ENCODE measurements around the gene TRAPPC12.
"Not testable (repeated sequence)": the region's sequence is repeated elsewhere in the genome, so short reads cannot be mapped to it uniquely, and the experiment has no call there.

The TRAPPC12 gene

GRCh38 chr2:3433776-3434400 is 54.4 kb downstream of the TRAPPC12 start:
- no peak for DNase-seq

DNA sequence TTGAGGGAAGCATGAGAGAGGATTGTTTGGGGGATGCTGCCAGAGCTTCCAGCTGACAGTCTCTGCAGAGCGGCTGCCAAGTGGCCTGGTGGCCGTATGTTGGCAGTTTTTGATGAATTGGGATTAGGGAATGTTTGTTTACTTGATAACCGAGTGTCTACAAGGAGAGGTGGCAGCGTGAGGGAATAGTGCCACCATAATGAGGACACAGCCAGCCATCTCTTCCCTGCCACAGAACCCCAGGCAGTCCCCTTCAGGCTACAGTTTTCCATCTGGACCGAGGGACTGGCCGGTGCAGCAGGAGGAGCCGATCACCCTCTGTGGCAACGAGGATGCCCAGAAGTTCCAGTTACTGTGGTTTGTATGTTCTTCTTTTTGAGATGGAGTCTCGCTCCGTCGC is 55.2 kb downstream of the TRAPPC12 start:
- DNase-seq, result no peak

- no peak for DNase-seq
These were observed 56.0 kb downstream of the TRAPPC12 start for GRCh38 chr2:3435445-3435844.

DNA sequence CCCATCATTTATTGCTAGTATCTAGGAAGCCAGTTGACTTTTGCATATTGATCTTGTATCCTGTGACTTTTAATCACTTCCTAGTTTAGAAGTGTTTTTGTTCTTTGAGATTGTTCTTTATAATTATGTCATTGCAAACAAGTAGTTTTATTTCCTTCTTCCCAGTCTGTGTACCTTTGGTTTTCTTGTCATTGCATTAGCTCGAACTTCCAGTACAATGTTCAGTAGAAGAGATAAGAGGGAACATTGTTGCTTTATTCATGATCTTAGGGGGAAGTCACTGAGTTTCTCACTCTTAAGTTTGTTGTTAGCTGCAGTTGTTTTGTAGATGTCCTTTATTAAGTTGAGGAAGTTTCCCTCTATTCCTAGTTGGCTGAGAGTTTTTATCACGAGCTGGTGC is 61.0 kb downstream of the TRAPPC12 start:
- DNase-seq, result no peak

DNA sequence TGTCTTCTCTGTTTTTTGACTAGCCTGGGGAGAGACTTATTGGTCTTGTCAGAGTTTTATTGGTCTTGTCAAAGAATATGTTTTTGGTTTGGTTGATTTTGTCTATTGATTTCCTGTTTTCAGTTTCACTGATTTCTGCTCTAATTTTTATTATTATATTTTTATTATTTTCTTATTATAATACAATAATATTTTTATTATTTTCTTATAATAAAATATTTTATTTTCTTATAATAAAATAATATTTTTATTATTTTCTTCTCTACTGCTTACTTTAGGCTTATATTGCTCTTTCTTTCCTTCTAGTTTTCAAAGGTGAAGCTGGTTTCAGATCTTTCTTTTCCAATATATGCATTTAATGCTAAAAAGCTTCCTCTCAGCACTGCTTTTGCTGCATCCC is 62.0 kb downstream of the TRAPPC12 start:
- no peak for DNase-seq

GRCh38 chr2:3442185-3442584 is 62.7 kb downstream of the TRAPPC12 start:
- no peak for DNase-seq

DNA sequence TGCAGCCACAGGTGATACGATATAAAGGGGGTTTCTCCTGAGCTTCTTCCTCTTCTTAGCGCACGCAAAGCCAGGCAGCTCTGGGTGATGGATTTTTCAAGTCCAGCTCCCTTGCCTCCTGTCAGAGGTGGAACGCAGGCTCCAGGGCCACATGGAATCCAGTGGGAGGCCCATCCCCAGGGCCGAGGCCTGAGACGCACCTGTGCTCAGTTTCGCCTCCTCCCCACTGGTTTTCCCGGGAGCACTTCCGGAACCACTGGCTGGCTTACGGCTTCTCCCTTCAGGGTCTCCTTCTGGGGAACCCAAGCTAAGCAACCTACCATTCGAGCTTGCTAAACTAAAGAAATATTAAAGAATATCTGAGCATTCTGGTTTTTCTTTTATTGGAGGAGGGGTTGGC is 63.6 kb downstream of the TRAPPC12 start:
- no peak for DNase-seq

DNA sequence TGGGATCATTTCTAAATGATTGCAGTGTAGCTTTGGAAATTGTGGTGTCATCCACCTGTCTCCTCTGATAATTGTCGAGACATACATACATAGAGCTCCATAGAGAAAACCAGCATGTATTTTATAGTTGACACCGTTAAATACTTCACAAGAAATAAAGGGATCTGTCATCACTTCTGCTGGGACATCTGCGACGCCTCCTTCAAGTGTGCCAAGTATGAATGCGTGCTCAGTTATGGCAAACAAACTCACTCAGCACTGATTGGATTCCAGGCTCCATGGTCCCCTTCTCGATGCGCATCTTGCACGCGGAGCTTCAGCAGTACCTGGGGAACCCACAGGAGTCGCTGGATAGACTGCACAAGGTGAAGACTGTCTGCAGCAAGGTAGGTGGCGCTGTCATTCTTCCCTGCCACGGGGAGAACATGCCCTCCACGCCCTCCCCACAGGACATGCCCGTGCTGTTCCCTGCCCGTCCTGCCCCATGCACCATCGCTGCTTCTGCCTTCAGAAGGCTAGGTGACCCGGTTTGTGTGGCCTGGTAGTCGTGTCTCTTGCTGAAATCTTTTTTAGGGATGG is 64.1 kb downstream of the TRAPPC12 start:
- DNase-seq, result no peak

DNA sequence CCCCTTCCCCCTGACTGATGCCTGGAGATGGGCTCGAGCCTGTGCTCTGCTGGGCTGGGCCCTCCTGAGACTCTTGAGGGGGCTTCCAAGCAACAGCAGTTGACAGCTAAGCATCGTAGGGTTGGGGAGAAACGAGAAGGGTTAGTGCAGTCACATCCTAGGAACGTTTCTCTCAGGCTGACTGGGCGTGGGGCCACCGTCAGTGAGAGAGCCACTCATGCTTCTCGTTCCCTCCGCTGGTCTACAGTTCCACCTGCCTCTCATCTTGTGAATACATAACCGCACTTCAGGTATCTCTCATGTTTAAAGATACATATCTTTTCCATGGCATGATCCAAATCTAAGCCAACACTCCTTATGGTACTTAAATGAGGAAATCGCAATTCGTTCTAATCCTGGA is 66.4 kb downstream of the TRAPPC12 start:
- no peak for DNase-seq

DNA sequence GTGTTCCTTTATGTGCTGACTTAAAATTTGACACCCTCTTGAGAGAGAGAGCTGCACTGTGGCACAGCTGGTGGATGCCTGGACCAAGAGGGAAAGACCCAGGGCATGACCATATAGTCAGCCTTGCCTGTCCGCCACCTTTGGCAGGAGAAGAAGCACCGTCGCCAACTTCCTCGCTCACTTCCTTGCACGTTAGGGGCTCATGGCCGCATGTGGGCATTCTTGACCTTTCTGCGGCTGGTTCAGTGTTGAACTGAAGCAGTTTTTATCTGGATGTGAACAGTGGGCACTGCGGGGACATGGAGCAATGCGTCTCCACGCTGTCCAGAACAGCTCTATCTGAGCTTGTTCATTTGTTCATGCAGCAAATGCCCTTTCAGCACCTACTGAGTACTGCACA is 66.9 kb downstream of the TRAPPC12 start:
- DNase-seq, result no peak

- not testable (repeated sequence) for DNase-seq
These were observed 67.7 kb downstream of the TRAPPC12 start for GRCh38 chr2:3447186-3447585.

DNA sequence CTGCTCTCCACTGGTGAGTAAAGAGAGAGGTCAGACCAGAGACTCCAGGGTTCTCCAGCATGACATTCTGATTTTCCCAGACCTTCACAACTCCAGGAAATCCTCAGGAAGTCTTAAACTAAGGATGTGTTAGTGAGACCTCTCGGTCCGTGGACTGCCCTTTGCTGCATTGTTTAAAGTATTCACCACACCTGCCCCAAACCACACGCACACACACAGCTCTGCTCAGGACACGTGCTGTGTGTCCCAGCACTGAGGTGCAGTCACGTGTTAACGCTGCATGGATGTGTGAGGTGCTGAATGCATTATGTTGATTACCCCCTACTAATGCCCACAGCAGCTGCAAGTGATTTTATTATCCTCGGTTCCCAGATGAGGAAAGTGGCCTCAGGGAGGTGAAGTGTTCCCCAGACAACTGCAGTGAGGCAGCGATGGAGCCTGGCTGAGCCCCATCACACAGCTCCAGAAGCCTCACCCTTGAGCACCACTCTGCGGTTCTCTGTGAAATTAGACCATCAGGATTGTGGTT is 68.4 kb downstream of the TRAPPC12 start:
- no peak for DNase-seq

DNA sequence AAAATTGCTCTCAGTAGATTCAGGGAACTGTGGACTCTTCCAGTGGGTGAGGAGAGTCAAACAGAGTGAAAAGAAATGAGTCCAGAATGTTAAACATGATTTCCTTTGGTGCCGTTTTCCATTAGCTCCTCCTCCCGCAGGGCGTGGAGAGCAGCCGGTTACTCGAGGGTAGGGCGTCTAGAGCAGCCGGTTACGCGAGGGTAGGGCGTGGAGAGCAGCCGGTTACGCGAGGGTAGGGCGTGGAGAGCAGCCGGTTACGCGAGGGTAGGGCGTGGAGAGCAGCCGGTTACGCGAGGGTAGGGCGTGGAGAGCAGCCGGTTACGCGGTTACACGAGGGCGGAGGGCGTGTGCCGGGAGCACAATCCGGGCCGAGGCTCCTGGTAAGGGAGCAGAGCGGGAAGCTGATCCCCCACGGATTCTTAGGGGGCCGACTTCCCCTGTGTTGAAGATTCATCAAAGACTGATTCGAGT is 69.0 kb downstream of the TRAPPC12 start:
- DNase-seq, result not testable (repeated sequence)

GRCh38 chr2:3449086-3449485 is 69.6 kb downstream of the TRAPPC12 start:
- DNase-seq, result no peak

DNA sequence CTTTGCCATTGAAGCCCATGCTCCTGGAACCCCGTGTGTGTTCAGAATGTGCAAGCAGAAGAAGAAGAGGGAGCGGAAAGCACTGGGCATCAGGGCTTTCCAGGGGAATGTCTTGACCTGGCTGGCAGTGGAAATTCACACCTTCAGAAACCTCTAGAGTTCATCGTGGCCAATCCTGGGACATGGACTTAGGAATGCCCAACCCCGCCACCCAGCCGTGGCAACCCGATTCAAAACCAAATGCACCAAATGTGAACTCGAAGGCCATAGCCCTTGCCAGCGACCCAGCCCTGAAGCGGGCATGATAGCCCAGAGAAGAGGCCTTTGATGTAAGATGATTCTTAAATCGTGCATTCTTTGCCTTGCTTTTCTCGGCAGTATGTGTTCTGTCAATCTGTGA is 70.4 kb downstream of the TRAPPC12 start:
- DNase-seq, result no peak

DNA sequence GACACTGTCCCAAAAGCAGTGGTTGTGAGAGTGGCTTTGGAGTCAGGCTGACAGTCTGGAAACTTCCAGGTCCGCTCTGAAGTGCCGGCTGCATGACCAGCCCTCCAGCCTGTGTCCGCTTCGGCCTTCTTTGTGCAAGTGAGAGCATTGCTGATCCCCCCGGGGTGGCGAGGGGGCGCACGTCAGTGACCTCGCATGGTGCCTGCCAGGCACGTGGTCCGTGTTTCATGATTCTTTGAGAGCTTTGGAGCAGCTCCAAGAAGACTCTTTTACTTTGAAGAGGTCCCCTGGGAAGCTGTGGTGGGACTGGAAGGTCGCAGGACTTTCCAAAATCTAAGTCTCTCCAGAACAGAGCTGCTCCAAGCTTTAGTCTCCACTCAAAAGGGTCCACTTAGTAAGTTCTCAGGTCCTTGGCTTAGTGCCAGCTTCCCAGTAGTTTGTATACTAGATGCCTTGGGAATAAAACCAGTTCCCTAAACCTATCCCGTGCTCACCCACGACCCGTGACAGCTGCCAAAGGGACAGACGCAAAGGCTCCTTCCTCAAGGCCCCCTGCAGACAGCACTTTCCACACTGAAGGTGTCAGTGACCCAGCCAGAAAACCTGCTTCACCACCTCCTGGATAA is 71.0 kb downstream of the TRAPPC12 start:
- DNase-seq, result no peak

DNA sequence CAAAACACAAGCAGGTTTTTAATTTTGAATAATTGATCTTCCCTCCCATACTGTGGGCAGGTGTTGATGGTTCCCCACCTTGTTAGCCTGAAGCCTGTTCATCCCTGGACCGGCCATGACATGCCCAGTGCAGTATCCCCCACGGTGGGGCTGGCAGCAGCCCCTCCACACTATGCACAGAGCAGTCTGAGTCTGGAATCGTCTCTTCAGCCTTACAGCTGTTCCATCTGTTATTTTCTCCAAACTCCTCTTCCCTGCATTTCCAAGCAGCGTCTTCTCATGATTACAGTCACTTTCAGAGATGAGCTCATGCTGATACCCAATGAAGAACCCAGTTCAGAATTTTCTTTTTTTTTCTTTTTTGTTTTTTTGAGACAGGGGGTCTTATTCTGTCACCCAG is 71.7 kb downstream of the TRAPPC12 start:
- DNase-seq, result no peak

DNA sequence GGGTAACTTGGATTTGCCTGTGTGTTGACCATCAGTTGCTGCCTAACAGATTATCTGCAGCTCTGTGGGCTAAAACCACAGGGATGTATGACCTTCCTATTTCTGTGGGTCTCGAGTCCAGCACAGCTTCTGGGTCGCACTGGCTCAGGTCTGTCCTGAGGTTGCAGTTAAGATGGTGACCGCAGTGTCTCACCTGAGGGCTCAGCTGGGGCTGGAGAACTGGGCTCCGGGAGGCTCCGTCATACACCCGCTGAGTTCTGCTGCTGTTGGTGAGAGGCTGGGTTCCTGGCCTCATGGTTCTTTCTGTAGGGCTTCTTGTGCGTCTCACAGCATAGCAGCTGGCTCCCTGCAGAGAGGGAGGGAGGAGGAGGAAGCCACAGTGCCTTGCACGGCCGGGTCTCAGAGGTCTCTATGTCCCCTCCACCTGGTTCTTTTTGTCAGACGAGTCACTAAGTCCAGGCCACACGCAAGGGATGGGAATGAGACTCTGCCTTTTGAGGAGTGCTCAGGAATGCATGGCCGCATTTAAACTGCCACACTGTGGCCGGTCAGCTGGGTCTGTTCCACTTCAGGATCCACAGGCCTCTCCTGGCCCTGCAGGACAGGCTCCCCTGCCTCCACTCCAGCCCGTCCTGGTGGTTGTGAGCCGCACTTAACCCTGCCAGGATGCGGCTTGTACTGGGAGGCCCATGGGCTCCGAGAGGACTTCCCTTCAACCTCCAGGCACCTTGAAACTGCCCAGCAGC is 72.6 kb downstream of the TRAPPC12 start:
- DNase-seq, result no peak

GRCh38 chr2:3453190-3453999 is 73.9 kb downstream of the TRAPPC12 start:
- no peak for DNase-seq

GRCh38 chr2:3454005-3454404 is 74.5 kb downstream of the TRAPPC12 start:
- not testable (repeated sequence) for DNase-seq

DNA sequence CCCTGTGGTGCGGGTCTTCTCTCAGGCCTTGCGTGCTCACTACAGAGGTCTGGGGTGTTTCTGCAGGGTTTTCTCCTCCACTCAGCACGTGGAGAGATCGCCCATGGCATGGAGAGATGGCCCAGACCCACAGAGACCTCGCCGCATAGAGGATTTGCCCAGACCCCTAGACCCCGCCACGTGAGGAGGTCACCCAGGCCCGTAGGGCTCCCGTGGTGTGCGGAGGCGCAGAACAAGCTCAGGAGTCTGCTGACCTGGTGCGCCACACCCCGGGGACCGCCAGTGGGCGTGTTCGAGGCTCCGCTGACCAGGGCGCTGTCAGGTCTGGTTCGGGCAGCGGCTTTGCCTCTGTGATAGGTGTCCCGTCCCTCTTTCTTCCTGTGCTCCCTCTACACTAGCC is 75.3 kb downstream of the TRAPPC12 start:
- DNase-seq, result no peak

- DNase-seq, result no peak
These were observed 76.6 kb downstream of the TRAPPC12 start for GRCh38 chr2:3456125-3456524.
